PC-3 (cell line): ENCODE results near the gene STEAP4. TPM values are rescaled to one million over a fixed set of nuclear protein-coding genes. Genes with fewer than 3 reads are reported as not detected.

ENCODE experiments used
- ATAC-seq: fragments of 200-7000 bp; cut with Tn5 transposase; 2 replicates; pipeline ENCODE4 v1.9.1; 2020; ENCODE audit warnings: mild to moderate bottlenecking, moderate library complexity
- BruUV-seq: library from RNA; stranded (reverse); fragments of 400-500 nt; replicated peaks from 2 replicates; lab custom pipeline; 2021; lab: Mats Ljungman, UMichigan
- CTCF ChIA-PET: fragments of 300-600 bp; sonication (Branson Sonifier 250); formaldehyde crosslinking; loops from one replicate; lab custom pipeline; 2022; ENCODE audit warnings: antibody characterized with exemption; lab: Charles Lee
- POLR2A ChIA-PET: fragments of 300-600 bp; sonication (Branson Sonifier 250); formaldehyde crosslinking; loops from one replicate; lab custom pipeline; 2022; ENCODE audit warnings: antibody characterized with exemption; ENCODE audit not compliant: unreplicated experiment; lab: Charles Lee
- DNase-seq: peaks from one replicate; pipeline ENCODE4 v3.0.0-alpha.2; 2015
- H2AFZ ChIP-seq: fragments of 300-600 bp; sonication (generic); 2 replicates; pipeline ENCODE4 v1.6.0; 2016; ENCODE audit warnings: antibody characterized with exemption, low read length
- H3F3A ChIP-seq: fragments of 300-600 bp; sonication (generic); one replicate; pipeline ENCODE4 v1.6.0; 2017; ENCODE audit warnings: antibody characterized with exemption, low read length, control low read depth, mild to moderate bottlenecking; ENCODE audit not compliant: unreplicated experiment
- H3K27ac ChIP-seq: fragments of 300-600 bp; sonication (generic); 2 replicates; pipeline ENCODE4 v1.5.1; 2016; ENCODE audit warnings: mild to moderate bottlenecking, low read length
- H3K27me3 ChIP-seq: fragments of 300-600 bp; sonication (generic); 2 replicates; pipeline ENCODE4 v1.6.1; 2016; ENCODE audit warnings: low read length, mixed read lengths
- H3K36me3 ChIP-seq: fragments of 300-600 bp; sonication (generic); 2 replicates; pipeline ENCODE4 v1.6.1; 2016; ENCODE audit warnings: low read depth, mixed run types, low read length, mixed read lengths
- H3K4me1 ChIP-seq: fragments of 300-600 bp; sonication (generic); 2 replicates; pipeline ENCODE4 v1.5.1; 2016; ENCODE audit warnings: low read length; ENCODE audit not compliant: insufficient read depth
- H3K4me2 ChIP-seq: fragments of 300-600 bp; sonication (generic); 2 replicates; pipeline ENCODE4 v1.6.0; 2016; ENCODE audit warnings: low read length
- H3K4me3 ChIP-seq: fragments of 300-600 bp; sonication (generic); 2 replicates; pipeline ENCODE4 v1.5.1; 2016; ENCODE audit warnings: mild to moderate bottlenecking, low read length, mixed read lengths
- H3K79me2 ChIP-seq: fragments of 300-600 bp; sonication (generic); 2 replicates; pipeline ENCODE4 v1.6.1; 2017; ENCODE audit warnings: low read length, mixed read lengths
- H3K9ac ChIP-seq: fragments of 300-600 bp; sonication (generic); 2 replicates; pipeline ENCODE4 v1.6.0; 2016; ENCODE audit warnings: mild to moderate bottlenecking, low read length
- H3K9me2 ChIP-seq: fragments of 300-600 bp; sonication (generic); replicated peaks from 2 replicates; pipeline ENCODE4 v1.6.1; 2016; ENCODE audit warnings: mixed run types, low read length, mixed read lengths
- H3K9me3 ChIP-seq: fragments of 300-600 bp; sonication (generic); 2 replicates; pipeline ENCODE4 v1.6.1; 2016; ENCODE audit warnings: low read length, mixed read lengths
- H4K20me1 ChIP-seq: fragments of 300-600 bp; sonication (generic); 2 replicates; pipeline ENCODE4 v1.6.1; 2016; ENCODE audit warnings: low read length, mixed read lengths
- CTCF ChIP-seq: fragments of 300-600 bp; sonication (generic); conservative IDR thresholded peaks from 2 replicates; pipeline ENCODE4 v1.5.1; 2017; ENCODE audit warnings: antibody characterized with exemption, low read depth, mild to moderate bottlenecking, low read length
- EZH2 ChIP-seq: fragments of 300-600 bp; sonication (generic); IDR thresholded peaks from one replicate; pipeline ENCODE4 v1.6.1; 2017; ENCODE audit warnings: antibody characterized with exemption, mild to moderate bottlenecking, low read length; ENCODE audit not compliant: unreplicated experiment
- EZH2phosphoT487 ChIP-seq: fragments of 300-600 bp; sonication (generic); IDR thresholded peaks from 2 replicates; pipeline ENCODE4 v1.6.1; 2018; ENCODE audit warnings: mild to moderate bottlenecking, antibody characterized with exemption, low read length, borderline replicate concordance
- intact Hi-C: fragments of 100-400 bp; cut with micrococcal nuclease; formaldehyde crosslinking; loops from 2 replicates; pipeline ENCODE4 v1.9.0; 2023
- total RNA-seq: library from RNA; depleted of rRNA; stranded (reverse); fragments of >200 nt; gene quantifications from 2 replicates; pipeline ENCODE4 v1.2.3, GENCODE V29; 2014

Gene STEAP4
- total RNA-seq, 1 experiment from 2014 or later: 1.7 TPM

DNA sequence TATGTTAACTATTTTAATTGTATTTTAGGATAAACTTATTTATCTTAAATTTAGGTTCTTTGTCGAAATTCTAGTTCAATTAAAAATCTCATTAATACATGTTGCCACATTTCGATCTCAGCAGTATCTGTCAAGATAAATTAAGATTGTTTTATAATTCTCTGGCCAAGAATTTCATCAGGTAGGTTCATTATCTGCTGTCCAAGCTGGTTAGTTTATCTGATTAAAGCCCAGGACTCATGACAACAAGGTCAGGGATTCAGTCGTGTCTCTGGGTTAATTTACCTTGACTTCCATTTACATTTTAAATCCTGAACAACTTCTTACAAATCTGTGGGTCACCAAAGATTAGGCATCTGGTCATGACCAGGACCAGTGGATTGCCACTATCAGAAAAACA lies 7.6 kb downstream of the STEAP4 start:
- BruUV-seq: no TSS peak
- POLR2A ChIA-PET: no interaction called here
- no peaks in the 10 kb centered on the region for H3K36me3 ChIP-seq

GRCh38 chr7:88293866-88294265 lies 12.8 kb downstream of the STEAP4 start:
- ATAC-seq: no peak
- intact Hi-C loops: no loop called here

More for the DNA sequence above, 7.6 kb downstream of the STEAP4 start:
- Histone ChIP-seq H3F3A (no peaks in the 10 kb centered on the region), H2AFZ (no peak overlapping the region), H3K4me2 (no peak overlapping the region), H3K27ac (no peak overlapping the region), H3K27me3 (no peaks in the 10 kb centered on the region), H4K20me1 (no peaks in the 10 kb centered on the region), H3K4me1 (no peaks in the 10 kb centered on the region), H3K9me2 (no peaks in the 10 kb centered on the region), H3K4me3 (no peak overlapping the region), H3K79me2 (no peaks in the 10 kb centered on the region), H3K9ac (no peak overlapping the region), H3K9me3 (no peaks in the 10 kb centered on the region)
- no peak for TF ChIP-seq CTCF
- no peak for TF ChIP-seq EZH2
- TF ChIP-seq EZH2phosphoT487: no peak
- CTCF ChIA-PET: interaction anchor here (0.6 kb wide), 1 partner anchor 46 kb away, joined by 3 read pairs; no protein-coding TSS in a partner anchor
- ATAC-seq: no peak
- intact Hi-C loops: no loop called here
- DNase-seq: no peak

More at GRCh38 chr7:88293866-88294265, 12.8 kb downstream of the STEAP4 start:
- Histone ChIP-seq H3K27ac (no peak overlapping the region), H3K9me3 (no peaks in the 10 kb centered on the region), H3K9me2 (no peaks in the 10 kb centered on the region), H3K4me3 (no peak overlapping the region), H4K20me1 (no peaks in the 10 kb centered on the region), H3K27me3 (no peaks in the 10 kb centered on the region), H3K36me3 (no peaks in the 10 kb centered on the region), H3K79me2 (no peaks in the 10 kb centered on the region), H3K4me1 (peaks cover 35% of the 10 kb centered on the region), H2AFZ (no peak overlapping the region), H3F3A (no peaks in the 10 kb centered on the region), H3K9ac (no peak overlapping the region), H3K4me2 (no peak overlapping the region)
- no TSS peak for BruUV-seq
- no peak for DNase-seq
- TF ChIP-seq EZH2phosphoT487 (no peak), CTCF (no peak), EZH2 (no peak)
- ChIA-PET POLR2A (no interaction called here), CTCF (no interaction called here)
